Measurements from ENCODE around the gene DUSP2. TPM values are rescaled to one million over a fixed set of nuclear protein-coding genes. Genes with fewer than 3 reads are reported as not detected.
"Not testable (repeated sequence)": the region's sequence is repeated elsewhere in the genome, so short reads cannot be mapped to it uniquely, and the experiment has no call there.

The DUSP2 gene
- total RNA-seq, 4 donors from 2014 or later, result 14.0 to 21.1 (median 15.6) TPM

GRCh38 chr2:96163768-96164429 is 18.7 kb upstream of the DUSP2 start:
- peaks cover 0 to 6% (median 0%) of the 10 kb centered on the region in 4 donors for H3K9me3 ChIP-seq
- no peaks in the 10 kb centered on the region for H3K27me3 ChIP-seq
- TF ChIP-seq CTCF (IDR thresholded peaks at IDR 0.05) (no peak), POLR2A (IDR thresholded peaks at IDR 0.05) (no peak), EP300 (IDR thresholded peaks at IDR 0.05) (no peak)
- DNase-seq (ENCODE audit: low spot score in 2 of 2), result no peak
- no peak overlapping the region for H3K4me3 ChIP-seq
- H3K36me3 ChIP-seq, result no peaks in the 10 kb centered on the region
- peak overlapping the region in 2 of 4 donors; percentile 73 to 77 for H3K27ac ChIP-seq
- peaks cover 0 to 25% (median 8%) of the 10 kb centered on the region in 4 donors for H3K4me1 ChIP-seq
- 40% methylated on average over 13 of the region's 13 CpGs for WGBS, 2 donors

- Histone ChIP-seq H3K4me3 (no peak overlapping the region), H3K4me1 (peaks cover 0 to 27% (median 8%) of the 10 kb centered on the region in 4 donors), H3K27ac (peak overlapping the region in 2 of 4 donors; percentile 73 to 77), H3K36me3 (no peaks in the 10 kb centered on the region), H3K27me3 (no peaks in the 10 kb centered on the region), H3K9me3 (peaks cover 0 to 6% (median 0%) of the 10 kb centered on the region in 4 donors)
- 88% methylated on average over 5 of the region's 5 CpGs for WGBS, 2 donors
- no peak for DNase-seq (ENCODE audit: low spot score in 2 of 2)
- no peak for TF ChIP-seq POLR2A (IDR thresholded peaks at IDR 0.05)
- TF ChIP-seq EP300 (IDR thresholded peaks at IDR 0.05), result no peak
- no peak for TF ChIP-seq CTCF (IDR thresholded peaks at IDR 0.05)
Observed at GRCh38 chr2:96163415-96163767, 18.2 kb upstream of the DUSP2 start.

GRCh38 chr2:96161898-96162297 is 16.7 kb upstream of the DUSP2 start:
- H3K4me1 ChIP-seq, result peaks cover 0 to 30% (median 8%) of the 10 kb centered on the region in 4 donors
- no peak for TF ChIP-seq EP300 (IDR thresholded peaks at IDR 0.05)
- TF ChIP-seq CTCF (IDR thresholded peaks at IDR 0.05), result no peak
- no peak for TF ChIP-seq POLR2A (IDR thresholded peaks at IDR 0.05)
- no peaks in the 10 kb centered on the region for H3K36me3 ChIP-seq
- no peaks in the 10 kb centered on the region for H3K27me3 ChIP-seq
- WGBS, 2 donors, result 39 to 44% methylated on average over 5 of the region's 5 CpGs
- H3K4me3 ChIP-seq, result no peak overlapping the region
- H3K9me3 ChIP-seq, result peaks cover 0 to 6% (median 0%) of the 10 kb centered on the region in 4 donors
- no peak for DNase-seq (ENCODE audit: low spot score in 2 of 2)
- peak overlapping the region in 1 of 4 donors; percentile 7 for H3K27ac ChIP-seq

- not testable (repeated sequence) for H3K27ac ChIP-seq; H3K9me3 ChIP-seq; DNase-seq (ENCODE audit: low spot score in 2 of 2); H3K36me3 ChIP-seq; H3K4me3 ChIP-seq; H3K27me3 ChIP-seq
- H3K4me1 ChIP-seq, result peaks cover 0 to 30% (median 8%) of the 10 kb centered on the region in 4 donors
- 96 to 98% methylated on average over 5 of the region's 5 CpGs for WGBS, 2 donors
Observed at GRCh38 chr2:96160366-96160765, 15.1 kb upstream of the DUSP2 start.

GRCh38 chr2:96159084-96159830 is 14.0 kb upstream of the DUSP2 start:
- Histone ChIP-seq H3K27me3 (no peaks in the 10 kb centered on the region), H3K27ac (no peak overlapping the region), H3K36me3 (no peaks in the 10 kb centered on the region), H3K4me1 (peaks cover 0 to 22% (median 4%) of the 10 kb centered on the region in 4 donors), H3K4me3 (no peak overlapping the region), H3K9me3 (peaks cover 0 to 6% (median 0%) of the 10 kb centered on the region in 4 donors)
- 82 to 86% methylated on average over 17 of the region's 17 CpGs for WGBS, 2 donors
- no peak for DNase-seq (ENCODE audit: low spot score in 2 of 2)
- TF ChIP-seq EP300 (IDR thresholded peaks at IDR 0.05) (no peak), POLR2A (IDR thresholded peaks at IDR 0.05) (no peak), CTCF (IDR thresholded peaks at IDR 0.05) (no peak)
